ENCODE results near the gene LMNA.

- TF ChIP-seq CTCF (IDR thresholded peaks at IDR 0.05) = no peak
- TF ChIP-seq POLR2A (IDR thresholded peaks at IDR 0.05) = no peak
Measured at GRCh38 chr1:156160000-156160742, 45.7 kb downstream of the LMNA start.

Data from right lobe of liver (tissue), 4 donors.